GM23338 (cell line): ENCODE results near the gene EEF1G. TPM values are rescaled to one million over a fixed set of nuclear protein-coding genes. Genes with fewer than 3 reads are reported as not detected.
A peak's percentile ranks its signal among the peaks of the same experiment; 100 is the strongest.

ENCODE experiments used
- ATAC-seq: fragments of 200-7000 bp; cut with Tn5 transposase; 3 replicates; pipeline ENCODE4 v1.9.1; 2020
- DNase-seq: peaks from one replicate; pipeline ENCODE4 v3.0.0-alpha.2; 2015; ENCODE audit warnings: low spot score
- H2AFZ ChIP-seq: fragments of 200-600 bp; sonication (generic); 2 replicates; pipeline ENCODE4 v1.8.0; 2016; ENCODE audit warnings: antibody characterized with exemption, mild to moderate bottlenecking, moderate library complexity
- H3F3A ChIP-seq: fragments of 200-600 bp; sonication (generic); replicated peaks from 2 replicates; pipeline ENCODE4 v1.8.0; 2017; ENCODE audit warnings: antibody characterized with exemption, mixed run types, low read depth
- H3K27ac ChIP-seq: fragments of 200-600 bp; sonication (generic); 2 replicates; pipeline ENCODE4 v1.6.1; 2016; ENCODE audit warnings: low read depth
- H3K27me3 ChIP-seq: fragments of 200-600 bp; sonication (generic); 2 replicates; pipeline ENCODE4 v1.8.0; 2016; ENCODE audit warnings: mild to moderate bottlenecking, mixed run types, moderate library complexity; ENCODE audit not compliant: insufficient read depth
- H3K36me3 ChIP-seq: fragments of 200-600 bp; sonication (generic); 2 replicates; pipeline ENCODE4 v1.8.0; 2016; ENCODE audit warnings: mild to moderate bottlenecking; ENCODE audit not compliant: insufficient read depth
- H3K4me1 ChIP-seq: fragments of 200-600 bp; sonication (generic); 2 replicates; pipeline ENCODE4 v1.8.0; 2016; ENCODE audit warnings: mild to moderate bottlenecking, moderate library complexity; ENCODE audit not compliant: insufficient read depth
- H3K4me2 ChIP-seq: fragments of 200-600 bp; sonication (generic); 2 replicates; pipeline ENCODE4 v1.7.1; 2017; ENCODE audit warnings: mixed run types
- H3K4me3 ChIP-seq: fragments of 200-600 bp; sonication (generic); 2 replicates; pipeline ENCODE4 v1.6.1; 2016; ENCODE audit warnings: mixed run types
- H3K79me2 ChIP-seq: fragments of 200-600 bp; sonication (generic); replicated peaks from 2 replicates; pipeline ENCODE4 v1.8.0; 2017; ENCODE audit warnings: mild to moderate bottlenecking; ENCODE audit not compliant: insufficient read depth
- H3K9me2 ChIP-seq: fragments of 200-600 bp; sonication (generic); 2 replicates; pipeline ENCODE4 v1.8.0; 2017; ENCODE audit not compliant: insufficient read depth
- H4K20me1 ChIP-seq: fragments of 200-600 bp; sonication (generic); replicated peaks from 2 replicates; pipeline ENCODE4 v1.8.0; 2017; ENCODE audit warnings: mild to moderate bottlenecking; ENCODE audit not compliant: insufficient read depth
- H3K27ac Mint-ChIP-seq: 2 replicates; pipeline ENCODE4 v1.8.0; 2020; ENCODE audit warnings: inconsistent platforms, mild to moderate bottlenecking, moderate library complexity, mixed read lengths
- H3K27me3 Mint-ChIP-seq: 3 replicates; pipeline ENCODE4 v1.8.0; 2022; ENCODE audit warnings: low read depth, mild to moderate bottlenecking, moderate library complexity, mixed read lengths, inconsistent platforms; ENCODE audit not compliant: insufficient read depth, poor library complexity
- H3K36me3 Mint-ChIP-seq: 3 replicates; pipeline ENCODE4 v1.8.0; 2021; ENCODE audit warnings: low read depth, mild to moderate bottlenecking, inconsistent platforms, moderate library complexity, mixed read lengths
- H3K4me1 Mint-ChIP-seq: 3 replicates; pipeline ENCODE4 v1.8.0; 2020; ENCODE audit warnings: mild to moderate bottlenecking, inconsistent platforms, mixed read lengths
- H3K4me3 Mint-ChIP-seq: 3 replicates; pipeline ENCODE4 v1.8.0; 2021; ENCODE audit warnings: moderate library complexity, mild to moderate bottlenecking, inconsistent platforms, mixed read lengths
- H3K9me3 Mint-ChIP-seq: 3 replicates; pipeline ENCODE4 v1.8.0; 2020; ENCODE audit warnings: moderate library complexity, mild to moderate bottlenecking, inconsistent platforms, mixed read lengths
- CREB1 ChIP-seq: fragments of 250-450 bp; sonication (Bioruptor Pico); IDR thresholded peaks from 2 replicates; pipeline ENCODE4 v1.5.0; 2020; ENCODE audit warnings: low read depth, mild to moderate bottlenecking, moderate library complexity
- CTCF ChIP-seq, 2 experiments: fragments of 200-600 bp in 1 of 2; sonication (generic) in 1 of 2; conservative IDR thresholded peaks; 2 replicates each; pipeline versions ENCODE4 v1.5.1 to v1.6.1; 2016 to 2017; ENCODE audit warnings: antibody characterized with exemption in 2 of 2, low read depth in 2 of 2, mild to moderate bottlenecking in 2 of 2, moderate library complexity in 1 of 2
- ETS1 ChIP-seq: IDR thresholded peaks from 2 replicates; pipeline ENCODE4 v1.6.1; 2016; ENCODE audit warnings: antibody characterized with exemption
- EZH2 ChIP-seq: fragments of 200-600 bp; sonication (generic); IDR thresholded peaks from one replicate; pipeline ENCODE4 v1.8.0; 2017; ENCODE audit warnings: antibody characterized with exemption, mild to moderate bottlenecking, low read depth; ENCODE audit not compliant: unreplicated experiment
- EZH2phosphoT487 ChIP-seq: fragments of 200-600 bp; sonication (generic); IDR thresholded peaks from one replicate; pipeline ENCODE4 v1.8.1; 2018; ENCODE audit warnings: antibody characterized with exemption; ENCODE audit not compliant: unreplicated experiment
- JUNB ChIP-seq: IDR thresholded peaks from one replicate; pipeline ENCODE4 v1.6.1; 2016; ENCODE audit warnings: antibody characterized with exemption; ENCODE audit not compliant: unreplicated experiment
- POLR2AphosphoS5 ChIP-seq: IDR thresholded peaks from 2 replicates; pipeline ENCODE4 v1.6.1; 2016; ENCODE audit warnings: antibody characterized with exemption, low read depth
- REST ChIP-seq: IDR thresholded peaks from one replicate; pipeline ENCODE4 v1.6.1; 2018; ENCODE audit warnings: antibody characterized with exemption; ENCODE audit not compliant: unreplicated experiment
- ZNF114 ChIP-seq: fragments of 250-450 bp; sonication (Bioruptor Pico); IDR thresholded peaks from 2 replicates; pipeline ENCODE4 v1.5.0; 2020; ENCODE audit warnings: mild to moderate bottlenecking, moderate library complexity
- ZNF331 ChIP-seq: fragments of 250-450 bp; sonication (Bioruptor Pico); IDR thresholded peaks from 2 replicates; pipeline ENCODE4 v1.5.0; 2020; ENCODE audit warnings: low read depth, mild to moderate bottlenecking, moderate library complexity
- polyA plus RNA-seq: library from polyadenylated mRNA; unstranded; fragments of >200 nt; fragmentation: Nextera tagmentation; extraction: Ambion mirVana; gene quantifications from 2 replicates; pipeline ENCODE4 v1.2.1, GENCODE V29; 2016
- total RNA-seq: library from RNA; depleted of rRNA; stranded (reverse); fragments of >200 nt; shearing (Covaris generic); gene quantifications from 2 replicates; pipeline ENCODE4 v1.2.3, GENCODE V29; 2014

Gene EEF1G
- total and polyA plus RNA-seq, 2 experiments from 2014 or later, result 696 to 1,316 TPM

DNA sequence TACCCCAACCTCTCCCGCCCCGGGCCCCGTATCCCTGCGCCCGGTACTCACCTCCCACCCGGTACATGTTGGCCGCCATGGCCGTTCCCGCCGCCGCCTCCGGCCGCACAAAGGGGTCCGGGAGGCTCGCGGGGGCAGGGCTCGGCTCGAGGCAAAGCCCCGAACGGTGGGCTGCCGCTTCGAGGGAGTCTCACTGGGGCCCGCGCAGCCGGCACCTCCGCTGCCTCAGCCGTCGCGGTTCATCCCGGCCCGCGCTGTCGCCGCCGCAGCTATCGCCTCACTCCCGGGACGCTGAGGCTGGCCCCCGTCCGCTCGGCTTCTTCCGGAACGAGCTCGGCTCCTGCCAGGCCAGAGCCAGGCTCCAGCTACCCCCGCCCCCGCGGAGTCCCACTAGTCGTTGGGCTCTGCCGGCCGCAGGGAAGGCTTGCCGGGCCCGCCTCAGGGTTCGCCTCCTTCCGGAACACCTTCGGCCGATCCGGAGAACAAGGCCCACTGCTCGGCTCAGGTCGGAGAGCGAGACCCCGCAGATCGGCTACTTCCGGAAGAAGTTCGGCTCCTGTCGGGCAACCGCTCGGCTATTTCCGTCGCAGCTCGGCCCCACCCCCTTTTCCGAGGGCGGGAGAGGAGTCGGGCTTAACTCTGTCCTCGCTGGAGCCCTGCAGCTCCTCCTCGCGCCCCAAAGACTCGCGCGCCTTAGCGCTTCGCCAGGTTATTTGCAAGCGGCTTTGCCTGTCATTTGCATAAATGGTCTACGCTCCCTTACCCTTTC, 27.9 kb upstream of the EEF1G start, which contains the start of gene MTA2:
Gene MTA2, minus strand, starts transcription at position 494 of the 769 bp plus-strand sequence. Its CDS starts 415 bp downstream, at position 79.
- no peaks in the 10 kb centered on the region; the same call in 2 of the 3 replicates for H3K9me3 Mint-ChIP-seq
- H3K4me3 Mint-ChIP-seq, result peak within 1 kb of the TSS; percentile 91
- Histone ChIP-seq H3K36me3 (peaks cover 9% of the 10 kb centered on the region; the same call in 1 of the 2 replicates), H3K9me2 (no peaks in the 10 kb centered on the region), H3K4me2 (peak within 1 kb of the TSS; percentile 99), H3K27me3 (peaks cover 43% of the 10 kb centered on the region), H2AFZ (peak within 1 kb of the TSS; percentile 98), H3F3A (peaks cover 28% of the 10 kb centered on the region), H3K79me2 (peaks cover 23% of the 10 kb centered on the region), H3K27ac (peak within 1 kb of the TSS; percentile 95), H4K20me1 (peaks cover 17% of the 10 kb centered on the region), H3K4me1 (peaks cover 20% of the 10 kb centered on the region; the same call in 1 of the 2 replicates), H3K4me3 (peak within 1 kb of the TSS; percentile 96)
- ATAC-seq (peak; percentile 78), DNase-seq (peak; percentile 99)
- H3K36me3 Mint-ChIP-seq, result peaks cover 50% of the 10 kb centered on the region
- no peak for TF ChIP-seq REST
- no peak for TF ChIP-seq EZH2phosphoT487
- no peak for TF ChIP-seq EZH2
- TF ChIP-seq POLR2AphosphoS5, result 0 out of 2 replicates have a peak, but pooled peaks have one; percentile 11
- 0 out of 2 replicates have a peak, but pooled peaks have one; percentile 26 for TF ChIP-seq ETS1
- H3K27me3 Mint-ChIP-seq, result peaks cover 36% of the 10 kb centered on the region
- peaks cover 53% of the 10 kb centered on the region for H3K4me1 Mint-ChIP-seq
- H3K27ac Mint-ChIP-seq, result peak within 1 kb of the TSS; percentile 97

GRCh38 chr11:62601122-62601371, 27.4 kb upstream of the EEF1G start:
- Histone ChIP-seq H3K36me3 (peaks cover 14% of the 10 kb centered on the region; the same call in 1 of the 2 replicates), H3F3A (peaks cover 28% of the 10 kb centered on the region), H3K27ac (peak overlapping the region; percentile 63; the same call in 1 of the 2 replicates), H2AFZ (peak overlapping the region; percentile 90; the same call in 1 of the 2 replicates), H3K9me2 (no peaks in the 10 kb centered on the region), H3K4me2 (peak overlapping the region; percentile 88), H3K79me2 (peaks cover 23% of the 10 kb centered on the region), H4K20me1 (peaks cover 22% of the 10 kb centered on the region), H3K4me1 (peaks cover 20% of the 10 kb centered on the region; the same call in 1 of the 2 replicates), H3K27me3 (peaks cover 43% of the 10 kb centered on the region), H3K4me3 (peak overlapping the region; percentile 96)
- Mint-ChIP-seq H3K36me3 (peaks cover 55% of the 10 kb centered on the region), H3K9me3 (no peaks in the 10 kb centered on the region; the same call in 2 of the 3 replicates), H3K4me1 (peaks cover 49% of the 10 kb centered on the region), H3K4me3 (peak overlapping the region; percentile 91), H3K27me3 (peaks cover 36% of the 10 kb centered on the region), H3K27ac (peak overlapping the region; percentile 27; the same call in 1 of the 2 replicates)
- DNase-seq, result no peak
- no peak for ATAC-seq
- TF ChIP-seq EZH2 (no peak), CTCF (conservative IDR thresholded peaks at IDR 0.05; ENCODE audit: low read depth in 2 of 2) (no peak), ZNF331 (CRISPR knock-in tag) (no peak), POLR2AphosphoS5 (no peak), JUNB (no peak), ZNF114 (CRISPR knock-in tag) (no peak), EZH2phosphoT487 (no peak), CREB1 (CRISPR knock-in tag) (no peak)
